ENCODE data around the gene RAD51B. TPM values are rescaled to one million over a fixed set of nuclear protein-coding genes. Genes with fewer than 3 reads are reported as not detected.

RAD51B gene
- total and polyA plus RNA-seq, 2 of the 13 experiments (the other 11 are each of a cell fraction or from before 2014, with no cell fraction given), result 7.0 to 9.5 TPM

- H3K9ac ChIP-seq (ENCODE audit: insufficient read depth, low read depth, low read length), result no peak overlapping the region
Observed at GRCh38 chr14:68612049-68612448, 792.5 kb downstream of the RAD51B start.

More at GRCh38 chr14:68612049-68612448, 792.5 kb downstream of the RAD51B start:
- H3K79me2 ChIP-seq (ENCODE audit: insufficient read depth, low read length), result no peaks in the 10 kb centered on the region
- H4K20me1 ChIP-seq (ENCODE audit: insufficient read depth, low read length), result no peaks in the 10 kb centered on the region
- H3K4me3 ChIP-seq (replicated peaks in 1 of 3; ENCODE audit: insufficient read depth in 1 of 3, low read depth in 2 of 3, low read length in 3 of 3), result no peak overlapping the region
- peaks cover 52% of the 10 kb centered on the region for H3K4me1 ChIP-seq (ENCODE audit: insufficient read depth, low read length)
- no peak overlapping the region for H3K4me2 ChIP-seq (ENCODE audit: low read depth, low read length)
- no peaks in the 10 kb centered on the region for H3K27me3 ChIP-seq (ENCODE audit: control insufficient read depth in 1 of 2, insufficient read depth in 2 of 2, low read length in 2 of 2)
- CTCF ChIA-PET (ENCODE audit: low intra/inter-chr PET ratio, low total read pairs), result no interaction called here
- peaks cover 24% of the 10 kb centered on the region for H3K9me3 ChIP-seq (ENCODE audit: low read length)
- in situ Hi-C loops (cut with HindIII; ENCODE audit: extremely low pct_ligation_motif_present, low pct_unique_long_range_greater_than_20kb) (no loop called here), intact Hi-C loops (cut with micrococcal nuclease; ENCODE audit: unreplicated experiment) (no loop called here)
- POLR2A ChIA-PET, result interaction anchor here (0.8 kb wide), 1 partner anchor 13 kb away, joined by 3 read pairs; no protein-coding TSS in a partner anchor
- ATAC-seq (no peak), DNase-seq (ENCODE audit: low spot score) (no peak), FAIRE-seq (no peak)
- TF ChIP-seq NFYB (CRISPR knock-in tag; IDR thresholded peaks at IDR 0.05), result no peak
- no peak for TF ChIP-seq SKIL (CRISPR knock-in tag; IDR thresholded peaks at IDR 0.05; ENCODE audit: borderline replicate concordance)
- no peak for TF ChIP-seq ZNF850 (CRISPR knock-in tag; conservative IDR thresholded peaks at IDR 0.05)
- TF ChIP-seq ZNF280D (CRISPR knock-in tag; IDR thresholded peaks at IDR 0.05), result no peak
- no peak for TF ChIP-seq FOXC1 (CRISPR knock-in tag; IDR thresholded peaks at IDR 0.05; ENCODE audit: borderline replicate concordance)
- TF ChIP-seq ZNF446 (CRISPR knock-in tag; IDR thresholded peaks at IDR 0.05), result no peak
- TF ChIP-seq ZNF121 (CRISPR knock-in tag; IDR thresholded peaks at IDR 0.05), result no peak
- no peak for TF ChIP-seq HBP1 (CRISPR knock-in tag; IDR thresholded peaks at IDR 0.05; ENCODE audit: low read depth)
- TF ChIP-seq POGK (CRISPR knock-in tag; conservative IDR thresholded peaks at IDR 0.05), result no peak
- TF ChIP-seq SPEN (CRISPR knock-in tag; IDR thresholded peaks at IDR 0.05; ENCODE audit: low read depth), result no peak
- TF ChIP-seq HOXA7 (CRISPR knock-in tag; IDR thresholded peaks at IDR 0.05), result no peak
- no peak for TF ChIP-seq JUN (CRISPR knock-in tag; IDR thresholded peaks at IDR 0.05)
- TF ChIP-seq PAF1 (CRISPR knock-in tag; IDR thresholded peaks at IDR 0.05), result no peak
- TF ChIP-seq RFXANK (CRISPR knock-in tag; IDR thresholded peaks at IDR 0.05), result no peak
- no peak overlapping the region for H2AFZ ChIP-seq (ENCODE audit: low read length)
- no peak overlapping the region for H3K27ac ChIP-seq (ENCODE audit: extremely low read length, insufficient read depth, low read length)
- no TSS peak for BruUV-seq (replicated peaks)
- no peaks in the 10 kb centered on the region for H3K36me3 ChIP-seq (replicated peaks in 1 of 2; ENCODE audit: control insufficient read depth in 1 of 2, insufficient read depth in 2 of 2, low read length in 2 of 2)
- WGBS (ENCODE audit: low lambda C conversion rate), result 60% methylated on average over 5 of the region's 5 CpGs

All from HepG2 (cell line).